ENCODE results near the gene ATP8A2.

ATP8A2 gene

GRCh38 chr13:25688536-25688935 lies 316.8 kb downstream of the ATP8A2 start:
- DNase-seq: no peak

DNA sequence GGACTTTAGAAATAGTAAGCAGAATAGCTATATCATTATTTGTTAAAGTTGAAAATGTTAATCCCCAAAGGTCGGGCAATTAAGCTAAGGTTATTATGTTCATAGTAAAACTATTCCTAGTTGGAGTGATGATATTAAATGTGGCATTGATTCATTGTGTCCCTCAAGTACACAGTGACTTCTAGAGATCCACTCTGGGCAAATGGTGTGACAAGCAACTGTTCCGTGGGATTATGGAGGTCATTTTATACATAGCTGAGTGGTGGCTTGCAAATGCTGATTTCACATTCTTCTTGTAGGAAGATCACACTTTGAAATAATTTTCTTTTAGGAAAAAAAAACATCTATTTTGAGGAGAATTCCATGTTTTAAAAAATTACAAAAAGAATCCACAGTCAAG lies 317.8 kb downstream of the ATP8A2 start:
- DNase-seq: no peak

DNA sequence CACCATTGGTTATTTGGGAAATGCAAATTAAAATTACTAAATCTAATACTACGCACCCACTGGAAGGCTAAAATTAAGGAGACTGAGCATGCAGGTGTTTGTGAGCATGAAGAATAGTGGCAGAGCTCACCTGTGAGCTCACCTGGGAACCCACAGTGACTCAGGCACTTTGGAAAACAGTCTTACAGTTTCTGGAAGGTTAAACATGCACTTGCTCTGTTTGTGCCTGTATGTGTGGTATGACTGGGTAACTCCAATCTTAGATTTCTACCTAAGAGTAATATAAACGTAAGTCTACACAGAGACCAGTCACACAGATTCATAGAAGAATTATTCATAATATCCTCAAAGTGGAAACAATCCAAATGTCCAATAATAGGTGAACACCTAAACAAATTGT lies 318.8 kb downstream of the ATP8A2 start:
- no peak for DNase-seq

GRCh38 chr13:25691654-25692053 lies 319.9 kb downstream of the ATP8A2 start:
- DNase-seq: no peak

GRCh38 chr13:25692099-25692498 lies 320.3 kb downstream of the ATP8A2 start:
- no peak for DNase-seq

DNA sequence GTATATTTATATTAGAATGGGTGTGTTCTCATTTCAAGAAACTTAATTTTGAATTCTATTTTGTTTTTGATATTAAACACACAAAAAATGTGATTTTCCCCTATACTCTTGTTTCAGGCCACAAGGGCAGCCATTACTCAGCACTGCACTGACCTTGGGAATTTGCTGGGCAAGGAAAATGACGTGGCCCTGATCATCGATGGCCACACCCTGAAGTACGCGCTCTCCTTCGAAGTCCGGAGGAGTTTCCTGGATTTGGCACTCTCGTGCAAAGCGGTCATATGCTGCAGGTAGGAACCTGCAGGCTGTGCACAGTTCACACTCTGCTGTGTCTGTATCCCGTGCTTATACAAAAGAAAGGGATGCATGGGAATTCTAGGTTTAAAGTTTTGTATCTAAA lies 327.3 kb downstream of the ATP8A2 start:
- no peak for DNase-seq

- no peak for DNase-seq
Observed at GRCh38 chr13:25699600-25699999, 327.8 kb downstream of the ATP8A2 start.

GRCh38 chr13:25701304-25701703 lies 329.5 kb downstream of the ATP8A2 start:
- no peak for DNase-seq

DNA sequence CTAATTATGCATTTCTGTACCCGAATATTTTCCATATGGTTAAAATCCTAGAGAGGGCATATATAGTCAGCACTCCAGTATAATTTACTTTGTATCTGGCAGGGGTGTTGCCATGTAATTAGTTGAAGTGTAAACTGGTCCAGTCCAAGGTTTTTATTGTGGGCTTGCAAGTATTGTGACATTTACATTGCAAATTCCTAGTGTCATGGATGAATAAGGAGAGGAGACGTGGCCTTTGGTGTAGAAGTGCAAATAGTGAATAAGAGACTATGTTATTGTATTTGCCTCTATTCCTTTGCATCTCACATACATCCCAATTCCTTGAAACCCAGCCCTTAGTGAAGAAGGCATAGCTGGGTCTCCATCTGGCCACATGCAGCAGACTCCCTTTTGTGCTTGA lies 330.6 kb downstream of the ATP8A2 start:
- no peak for DNase-seq

DNA sequence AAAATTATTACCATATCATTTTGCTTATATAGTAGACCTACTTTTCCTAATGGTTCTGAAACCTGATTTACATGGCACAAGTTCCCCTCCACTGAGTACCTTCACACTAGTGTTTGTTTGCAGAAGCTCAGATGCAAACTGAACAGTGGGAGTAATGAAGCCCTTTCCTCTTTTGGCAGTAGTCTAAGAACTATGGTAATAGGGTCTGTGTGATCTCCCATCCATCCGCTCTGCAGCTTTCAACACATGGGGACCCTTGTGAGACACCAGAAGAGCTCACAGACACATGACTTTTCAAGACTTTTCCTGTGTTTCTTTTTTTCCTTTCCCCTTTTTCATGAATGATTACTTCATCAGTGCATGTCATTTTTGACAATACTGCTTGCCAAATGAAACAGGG lies 336.0 kb downstream of the ATP8A2 start:
- no peak for DNase-seq

- DNase-seq: no peak
Observed at GRCh38 chr13:25708268-25708667, 336.5 kb downstream of the ATP8A2 start.

GRCh38 chr13:25709088-25709487 lies 337.3 kb downstream of the ATP8A2 start:
- no peak for DNase-seq

DNA sequence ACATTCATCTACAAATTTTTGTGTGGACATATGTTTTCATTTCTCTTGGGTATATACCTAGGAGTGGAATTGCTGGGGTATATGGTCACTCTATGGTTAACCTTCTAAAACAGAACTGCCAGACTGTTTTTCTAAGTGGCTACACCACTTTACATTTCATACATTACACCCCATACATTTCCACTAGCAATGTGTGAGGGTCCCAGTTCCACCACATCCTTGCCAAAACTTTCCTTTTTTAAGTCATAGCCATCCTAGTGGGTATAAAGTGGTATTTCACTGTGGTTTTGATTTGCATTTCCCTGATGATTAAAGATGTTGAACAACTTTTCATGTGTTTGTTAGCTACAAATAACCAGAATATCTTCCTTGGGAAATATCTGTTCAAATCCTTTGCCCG lies 344.0 kb downstream of the ATP8A2 start:
- DNase-seq: no peak

DNA sequence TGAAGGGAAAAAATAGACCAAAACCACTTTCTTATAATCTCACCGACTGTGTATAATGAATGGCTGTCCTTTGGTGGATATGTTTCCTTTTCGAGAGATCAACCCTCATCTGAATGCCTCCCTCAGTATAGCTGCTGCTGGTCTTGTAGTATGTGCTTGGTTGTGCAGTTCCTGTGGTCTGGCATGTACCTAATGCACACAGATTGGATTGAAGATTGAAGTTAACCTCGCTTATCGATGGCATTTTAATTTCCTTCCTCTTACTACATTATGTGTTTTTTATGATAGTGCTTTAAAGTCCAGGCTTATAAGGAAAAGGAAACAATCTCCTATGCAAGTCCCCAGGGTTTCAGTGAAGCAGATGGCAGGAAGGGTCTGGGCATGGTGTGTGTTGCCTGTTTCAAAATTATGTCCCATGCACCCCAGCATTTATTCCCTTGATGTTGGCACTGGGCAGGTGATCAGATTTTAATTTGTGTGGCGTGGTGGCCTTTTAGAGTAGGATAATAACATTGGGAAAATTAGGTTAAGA lies 346.0 kb downstream of the ATP8A2 start:
- DNase-seq: no peak

DNA sequence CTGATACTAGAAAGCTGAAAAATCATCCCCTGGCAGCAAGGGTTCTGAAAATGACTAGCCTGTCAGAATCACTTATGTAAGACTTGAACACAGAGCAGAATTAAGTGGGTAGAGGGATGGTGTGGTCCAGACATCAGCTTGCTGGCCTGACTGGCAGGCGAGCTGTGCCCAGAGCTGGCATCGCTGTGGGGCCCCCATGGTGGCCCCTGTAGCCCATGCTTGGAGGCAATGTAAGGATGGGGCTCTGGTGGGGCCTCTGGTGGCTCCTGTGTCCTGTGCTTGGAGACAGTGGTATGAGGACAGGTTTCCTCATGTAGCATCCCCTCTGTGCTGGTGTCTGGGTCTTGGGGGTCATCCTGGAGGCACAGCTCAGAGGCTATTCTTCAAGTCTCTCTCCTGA lies 347.9 kb downstream of the ATP8A2 start:
- no peak for DNase-seq

DNA sequence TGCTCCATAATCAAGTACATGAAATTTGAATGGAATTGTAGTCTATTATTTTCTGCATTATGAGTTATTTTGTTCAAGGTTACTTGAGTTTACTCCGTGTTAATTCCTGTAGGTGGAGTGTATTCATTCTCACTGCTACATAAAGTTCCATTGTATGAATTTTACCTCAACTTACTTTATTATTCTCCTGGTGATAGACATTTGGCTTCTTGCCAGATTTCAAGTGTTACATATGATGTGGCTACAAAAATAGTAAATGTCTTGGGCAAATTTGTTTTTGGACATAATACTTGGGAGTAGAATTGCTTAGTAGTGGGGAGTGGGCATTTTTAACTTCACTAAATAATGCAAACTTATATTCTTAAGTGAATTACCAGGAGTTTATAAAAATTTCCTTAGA lies 351.1 kb downstream of the ATP8A2 start:
- DNase-seq: no peak

GRCh38 chr13:25725104-25725503 lies 353.3 kb downstream of the ATP8A2 start:
- DNase-seq: no peak

GRCh38 chr13:25727250-25727649 lies 355.5 kb downstream of the ATP8A2 start:
- DNase-seq: no peak

- no peak for DNase-seq
Observed at GRCh38 chr13:25727810-25728209, 356.0 kb downstream of the ATP8A2 start.

DNA sequence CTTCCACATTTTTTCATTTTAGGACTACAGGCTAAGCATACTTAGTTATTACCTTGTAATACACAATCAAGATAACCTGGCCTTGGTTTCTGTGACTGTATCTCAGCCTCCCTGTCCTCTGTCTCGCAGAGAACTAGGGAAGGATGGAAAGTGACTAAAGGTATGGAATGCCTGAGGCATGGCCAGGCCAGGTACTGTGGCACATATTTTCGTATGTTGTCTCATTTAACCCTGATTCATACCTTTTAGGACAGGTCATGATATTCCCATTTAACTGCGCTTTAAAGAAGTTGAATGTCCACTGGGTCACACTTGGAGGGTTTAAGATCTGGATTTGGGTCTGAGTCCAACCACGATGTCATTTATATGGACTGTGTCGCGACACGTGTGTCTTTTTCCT lies 357.4 kb downstream of the ATP8A2 start:
- no peak for DNase-seq

DNA sequence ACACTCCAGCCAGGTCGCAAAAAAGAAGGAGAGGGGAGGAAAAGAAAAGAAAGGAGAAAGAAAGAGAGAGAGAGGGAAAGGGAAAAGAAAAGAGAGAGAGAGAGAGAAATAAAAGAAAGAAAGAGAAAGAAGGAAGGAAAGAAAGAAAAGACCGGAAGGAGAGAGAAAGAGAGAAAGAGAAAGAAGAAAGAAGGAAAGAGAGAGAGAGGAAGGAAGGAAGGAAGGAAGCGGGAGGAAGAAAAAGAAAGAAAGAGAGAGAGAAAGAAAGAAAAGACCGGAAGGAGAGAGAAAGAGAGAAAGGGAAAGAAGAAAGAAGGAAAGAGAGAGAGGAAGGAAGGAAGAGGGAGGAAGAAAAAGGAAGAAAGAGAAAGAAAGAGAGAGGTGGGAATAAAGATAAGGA lies 359.3 kb downstream of the ATP8A2 start:
- no peak for DNase-seq

DNA sequence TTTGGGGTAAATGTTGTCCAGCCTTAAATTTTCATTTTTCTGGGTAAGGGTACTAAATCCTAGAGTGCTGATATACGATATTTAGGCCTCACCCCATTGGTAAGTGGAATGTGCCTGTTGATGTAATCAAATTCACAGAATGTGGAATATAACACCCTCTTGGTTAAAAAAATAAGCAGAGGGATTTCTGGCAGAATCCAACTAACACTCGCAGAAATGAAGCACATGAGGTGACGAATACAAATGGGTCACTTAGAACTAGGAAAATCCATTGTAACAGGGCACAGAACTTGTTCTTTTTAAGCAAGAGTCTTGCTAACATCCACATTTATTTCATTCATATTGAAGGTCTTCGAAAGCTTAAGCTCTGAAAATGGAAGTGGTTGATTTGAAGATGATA lies 359.8 kb downstream of the ATP8A2 start:
- no peak for DNase-seq

- DNase-seq: no peak
Observed at GRCh38 chr13:25732111-25732865, 360.5 kb downstream of the ATP8A2 start.

DNA sequence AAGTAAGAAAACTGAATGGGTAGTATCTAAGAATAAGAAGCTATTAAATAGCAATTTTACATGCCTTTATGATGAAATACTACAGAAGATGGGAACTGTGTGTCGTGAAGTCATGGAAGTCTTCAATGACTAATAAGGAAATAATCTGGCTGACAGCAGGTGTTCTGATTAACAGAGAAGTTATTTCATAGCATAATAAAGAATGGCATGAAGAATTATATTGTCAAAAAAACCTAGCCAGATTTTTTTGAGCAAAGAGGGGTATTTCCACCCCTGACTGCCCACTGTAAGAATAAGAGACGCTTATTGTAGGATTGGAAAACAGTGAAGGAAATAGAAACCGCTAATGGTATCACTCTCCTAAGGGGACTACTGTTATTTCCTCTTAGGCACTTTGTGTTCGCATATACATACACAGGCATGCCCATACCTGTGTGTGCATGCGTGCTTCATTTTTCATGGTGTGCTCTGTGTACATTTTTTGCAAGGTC lies 361.3 kb downstream of the ATP8A2 start:
- no peak for DNase-seq

All from CD4-positive, alpha-beta T cell treated with Interferon alpha-2 for 1 hour (primary cell).